Measurements from ENCODE around the gene EPHB6.

EPHB6 gene

DNA sequence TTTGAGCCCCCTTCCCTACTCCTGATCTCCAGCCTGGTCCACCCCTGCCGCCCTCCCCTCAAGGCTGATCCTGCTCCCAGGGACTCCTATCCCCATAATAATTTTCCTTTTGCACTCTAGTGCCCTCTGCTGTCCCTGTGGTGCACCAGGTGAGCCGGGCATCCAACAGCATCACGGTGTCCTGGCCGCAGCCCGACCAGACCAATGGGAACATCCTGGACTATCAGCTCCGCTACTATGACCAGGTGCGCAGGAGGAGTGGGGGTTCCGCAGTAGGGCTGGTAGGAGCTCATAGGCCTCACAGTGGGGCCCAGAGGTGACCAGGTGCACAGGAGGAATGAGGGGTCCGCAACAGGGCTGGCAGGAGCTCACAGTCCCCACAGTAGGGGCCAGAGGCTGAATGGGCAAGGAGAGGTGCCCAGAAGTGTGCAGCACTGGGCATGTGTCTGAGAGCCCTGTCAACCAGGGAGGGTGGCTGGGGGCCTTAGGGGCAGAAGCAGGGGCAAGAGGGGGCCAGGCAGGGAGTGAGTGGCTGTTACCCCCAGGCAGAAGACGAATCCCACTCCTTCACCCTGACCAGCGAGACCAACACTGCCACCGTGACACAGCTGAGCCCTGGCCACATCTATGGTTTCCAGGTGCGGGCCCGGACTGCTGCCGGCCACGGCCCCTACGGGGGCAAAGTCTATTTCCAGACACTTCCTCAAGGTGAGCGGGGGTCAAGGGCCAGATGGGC is 11.7 kb downstream of the EPHB6 start:
- DNase-seq = no peak

DNA sequence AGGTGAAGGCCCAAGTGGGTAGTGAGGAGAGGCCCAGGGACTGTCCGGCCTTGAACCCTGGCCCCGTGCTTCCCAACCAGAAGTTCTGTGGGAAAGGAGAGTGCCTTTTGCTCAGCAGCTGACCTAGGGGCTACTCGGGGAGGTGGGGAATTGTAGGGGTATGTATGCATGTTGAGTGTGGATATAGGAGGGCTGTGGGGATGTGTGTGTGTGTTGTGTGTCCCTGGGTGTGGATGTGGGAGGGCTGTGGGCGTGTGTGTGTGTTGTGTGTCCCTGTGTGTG is 12.2 kb downstream of the EPHB6 start:
- no peak for DNase-seq

GRCh38 chr7:142867398-142868187 is 12.7 kb downstream of the EPHB6 start:
- no peak for DNase-seq

DNA sequence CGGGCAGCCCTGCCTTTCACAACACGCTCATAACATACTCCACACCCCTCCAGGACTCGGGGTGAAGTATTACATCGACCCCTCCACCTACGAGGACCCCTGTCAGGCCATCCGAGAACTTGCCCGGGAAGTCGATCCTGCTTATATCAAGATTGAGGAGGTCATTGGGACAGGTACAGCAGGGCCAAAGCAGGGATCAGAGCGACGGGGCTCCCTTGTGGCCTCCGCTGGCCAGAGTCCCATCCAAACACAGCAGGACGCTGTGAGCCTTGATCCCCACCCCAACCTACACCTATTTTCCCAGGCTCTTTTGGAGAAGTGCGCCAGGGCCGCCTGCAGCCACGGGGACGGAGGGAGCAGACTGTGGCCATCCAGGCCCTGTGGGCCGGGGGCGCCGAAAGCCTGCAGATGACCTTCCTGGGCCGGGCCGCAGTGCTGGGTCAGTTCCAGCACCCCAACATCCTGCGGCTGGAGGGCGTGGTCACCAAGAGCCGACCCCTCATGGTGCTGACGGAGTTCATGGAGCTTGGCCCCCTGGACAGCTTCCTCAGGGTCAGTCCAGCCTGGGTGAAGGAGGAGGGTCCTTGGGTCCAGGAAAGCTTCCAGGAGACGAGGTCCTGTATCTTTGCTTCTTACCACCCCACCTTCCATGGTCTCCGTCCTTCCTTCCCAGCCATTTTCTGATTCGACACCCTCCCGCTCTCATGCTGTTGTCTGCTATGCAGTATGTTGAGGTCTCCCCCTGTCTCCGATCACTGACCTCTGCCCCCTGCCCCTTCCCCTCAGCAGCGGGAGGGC is 13.5 kb downstream of the EPHB6 start:
- no peak for DNase-seq

DNA sequence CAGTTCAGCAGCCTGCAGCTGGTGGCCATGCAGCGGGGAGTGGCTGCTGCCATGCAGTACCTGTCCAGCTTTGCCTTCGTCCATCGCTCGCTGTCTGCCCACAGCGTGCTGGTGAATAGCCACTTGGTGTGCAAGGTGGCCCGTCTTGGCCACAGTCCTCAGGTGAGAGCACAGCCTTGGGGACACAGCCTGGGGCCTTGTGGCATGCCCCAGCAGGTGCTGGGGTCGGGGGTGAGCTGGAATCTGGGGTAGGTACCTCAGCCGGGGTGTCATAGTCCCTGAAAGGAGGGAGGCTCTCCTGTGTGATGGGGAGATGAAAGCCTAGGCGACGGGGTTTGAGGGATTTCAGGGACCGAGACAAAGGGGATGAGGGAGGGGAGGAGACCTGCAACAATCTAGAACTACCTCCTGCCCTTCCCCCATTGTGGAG is 14.1 kb downstream of the EPHB6 start:
- no peak for DNase-seq

GRCh38 chr7:142869434-142869833 is 14.6 kb downstream of the EPHB6 start:
- no peak for DNase-seq

DNA sequence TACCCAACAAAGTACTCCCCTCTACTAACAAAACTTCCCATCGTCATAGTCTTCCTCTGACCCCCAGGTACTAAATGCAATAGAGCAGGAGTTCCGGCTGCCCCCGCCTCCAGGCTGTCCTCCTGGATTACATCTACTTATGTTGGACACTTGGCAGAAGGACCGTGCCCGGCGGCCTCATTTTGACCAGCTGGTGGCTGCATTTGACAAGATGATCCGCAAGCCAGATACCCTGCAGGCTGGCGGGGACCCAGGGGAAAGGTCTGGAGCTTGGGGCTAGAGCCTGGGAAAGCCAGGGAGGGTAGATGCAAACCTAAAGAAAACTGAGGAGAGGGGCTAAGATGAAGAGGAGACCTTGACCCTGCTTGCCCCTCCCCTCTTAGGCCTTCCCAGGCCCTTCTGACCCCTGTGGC is 15.3 kb downstream of the EPHB6 start:
- DNase-seq = no peak

DNA sequence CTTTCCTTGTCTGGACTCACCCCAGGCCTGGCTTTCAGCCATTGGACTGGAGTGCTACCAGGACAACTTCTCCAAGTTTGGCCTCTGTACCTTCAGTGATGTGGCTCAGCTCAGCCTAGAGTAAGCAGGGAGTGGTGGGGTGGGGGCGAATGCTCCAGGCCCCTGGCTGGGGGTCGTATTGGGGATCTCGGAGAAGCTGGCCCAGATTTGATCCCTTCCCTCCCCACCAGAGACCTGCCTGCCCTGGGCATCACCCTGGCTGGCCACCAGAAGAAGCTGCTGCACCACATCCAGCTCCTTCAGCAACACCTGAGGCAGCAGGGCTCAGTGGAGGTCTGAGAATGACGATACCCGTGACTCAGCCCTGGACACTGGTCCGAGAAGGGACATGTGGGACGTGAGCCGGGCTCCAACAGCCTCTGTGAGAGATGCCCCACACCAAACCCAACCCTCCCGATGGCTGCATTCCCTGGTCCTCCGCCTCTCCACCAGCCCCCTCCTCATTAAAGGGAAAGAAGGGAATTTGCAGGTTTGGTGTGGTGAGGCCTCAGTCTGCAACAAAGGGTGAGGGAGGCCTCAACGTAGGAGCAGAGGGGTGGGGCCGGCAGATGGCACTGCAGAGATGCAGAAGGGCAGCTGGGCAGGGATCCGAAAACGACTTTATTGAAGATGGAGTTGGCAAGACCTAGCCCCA is 15.8 kb downstream of the EPHB6 start:
- DNase-seq = no peak

DNA sequence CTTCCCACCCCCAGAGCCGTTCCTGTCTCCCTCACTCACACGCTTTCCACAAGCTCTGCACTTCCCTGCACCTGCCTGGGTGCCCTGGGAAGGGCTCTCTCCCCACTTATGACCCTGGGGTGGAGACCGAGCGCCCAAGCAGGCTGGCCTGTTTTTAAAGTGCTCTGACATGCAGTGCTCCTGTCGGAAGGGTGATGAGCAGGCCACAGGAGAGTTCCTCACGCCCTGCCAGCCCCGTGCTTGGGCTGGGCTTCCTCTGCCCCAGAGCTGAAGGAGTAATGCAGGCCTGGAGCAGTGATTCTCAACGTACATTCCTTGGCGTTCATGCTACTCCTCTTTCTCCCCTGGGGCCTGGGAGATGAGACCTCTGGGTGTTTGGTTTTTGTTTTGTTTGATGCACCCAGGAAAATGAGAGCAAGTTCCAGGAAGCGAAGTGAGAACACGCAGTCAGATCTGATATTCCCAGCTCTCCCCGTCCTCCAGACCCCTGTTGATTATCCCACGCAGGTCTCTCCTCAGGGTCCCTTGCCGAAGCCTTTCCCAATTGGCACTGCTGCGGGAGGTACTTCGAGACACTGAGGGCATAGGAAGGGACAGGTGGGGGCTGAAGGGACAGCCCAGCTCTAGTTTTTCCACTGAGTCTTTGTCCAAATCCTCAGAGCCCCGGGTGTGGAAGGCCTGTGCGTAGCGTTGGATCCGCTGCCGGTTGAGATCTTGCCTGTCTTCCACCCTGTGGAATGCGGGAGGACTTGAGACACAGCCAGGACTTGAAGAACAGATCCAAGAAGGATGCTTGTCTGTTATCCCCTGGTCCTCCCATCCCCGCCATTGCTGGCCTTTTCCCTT is 16.6 kb downstream of the EPHB6 start:
- DNase-seq = no peak

GRCh38 chr7:142872106-142872675 is 17.3 kb downstream of the EPHB6 start:
- no peak for DNase-seq

DNA sequence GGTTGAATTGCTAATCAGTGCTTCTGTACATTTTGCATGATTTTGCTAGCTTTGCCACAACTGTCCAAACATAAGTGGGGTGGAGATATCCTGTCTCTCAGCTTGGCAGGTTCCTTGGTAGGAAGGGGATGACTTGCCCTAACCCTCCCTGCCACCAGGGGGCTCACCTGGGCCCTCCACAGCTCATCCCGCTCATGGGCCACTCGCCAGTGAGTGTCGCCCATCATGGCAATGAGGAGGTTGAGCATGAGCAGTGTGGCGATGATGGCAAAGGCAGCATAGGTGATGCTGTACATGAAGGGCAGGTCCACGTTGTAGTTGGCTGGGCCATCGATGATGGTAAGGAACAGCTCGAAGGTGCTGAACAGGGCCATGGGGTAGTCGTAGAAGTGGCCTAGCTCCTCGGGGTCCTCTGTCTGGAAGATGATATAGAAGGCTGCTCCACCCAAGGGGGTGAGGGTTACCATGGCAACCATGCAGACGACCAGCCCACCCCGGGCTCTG is 18.5 kb downstream of the EPHB6 start:
- no peak for DNase-seq

GRCh38 chr7:142873871-142874270 is 19.0 kb downstream of the EPHB6 start:
- DNase-seq = no peak

GRCh38 chr7:142874409-142874808 is 19.5 kb downstream of the EPHB6 start:
- DNase-seq = no peak

DNA sequence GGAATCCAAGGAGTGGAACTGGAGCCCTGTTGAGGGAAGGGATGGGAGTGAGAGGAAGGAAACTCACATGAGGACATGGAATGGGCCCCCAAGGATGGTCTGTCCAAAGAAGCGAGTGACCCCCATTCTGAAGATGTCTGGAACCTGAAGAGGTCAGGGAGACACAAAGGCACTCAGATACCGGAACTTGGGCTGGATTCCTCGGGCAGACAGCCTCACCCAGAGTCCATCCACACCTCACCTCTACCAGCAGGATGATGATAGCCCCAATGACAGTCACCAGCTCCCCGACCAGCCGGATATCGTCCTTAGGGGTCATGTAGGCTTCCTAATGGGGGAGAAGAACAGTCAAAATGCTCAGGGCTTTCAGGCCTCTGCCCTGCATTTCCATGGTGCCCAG is 20.0 kb downstream of the EPHB6 start:
- no peak for DNase-seq

GRCh38 chr7:142875456-142875855 is 20.6 kb downstream of the EPHB6 start:
- no peak for DNase-seq

GRCh38 chr7:142876236-142876960 is 21.5 kb downstream of the EPHB6 start:
- no peak for DNase-seq

GRCh38 chr7:142876991-142877910 is 22.4 kb downstream of the EPHB6 start:
- DNase-seq = no peak

DNA sequence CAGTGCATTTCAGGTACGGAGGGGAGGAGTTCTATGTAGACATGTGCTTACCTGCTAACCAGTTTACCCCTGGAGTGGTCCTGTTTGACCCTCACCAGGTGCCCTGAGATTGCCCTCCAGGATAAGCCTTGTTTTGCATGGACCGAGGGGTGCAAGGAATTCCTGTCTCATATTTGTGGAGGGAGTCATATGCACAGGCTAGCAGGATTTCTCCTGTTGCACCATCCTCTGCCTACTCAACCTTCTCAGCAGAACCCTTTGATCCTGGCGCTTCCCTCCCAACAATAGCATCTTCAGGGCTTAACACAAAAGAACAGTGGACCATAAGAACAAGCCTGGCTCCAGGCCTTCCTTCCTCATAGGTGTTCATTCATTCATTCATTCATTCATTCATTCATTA is 23.4 kb downstream of the EPHB6 start:
- DNase-seq = no peak

GRCh38 chr7:142879060-142879459 is 24.2 kb downstream of the EPHB6 start:
- no peak for DNase-seq

Data from T1000 (cell line).